ENCODE results near the gene NLRP3. TPM values are rescaled to one million over a fixed set of nuclear protein-coding genes. Genes with fewer than 3 reads are reported as not detected.
A peak's percentile ranks its signal among the peaks of the same experiment; 100 is the strongest.

Gene NLRP3
- total and polyA plus RNA-seq, 9 of the 15 experiments (the other 6 are each of a cell fraction or from before 2014, with no cell fraction given): not detected

DNA sequence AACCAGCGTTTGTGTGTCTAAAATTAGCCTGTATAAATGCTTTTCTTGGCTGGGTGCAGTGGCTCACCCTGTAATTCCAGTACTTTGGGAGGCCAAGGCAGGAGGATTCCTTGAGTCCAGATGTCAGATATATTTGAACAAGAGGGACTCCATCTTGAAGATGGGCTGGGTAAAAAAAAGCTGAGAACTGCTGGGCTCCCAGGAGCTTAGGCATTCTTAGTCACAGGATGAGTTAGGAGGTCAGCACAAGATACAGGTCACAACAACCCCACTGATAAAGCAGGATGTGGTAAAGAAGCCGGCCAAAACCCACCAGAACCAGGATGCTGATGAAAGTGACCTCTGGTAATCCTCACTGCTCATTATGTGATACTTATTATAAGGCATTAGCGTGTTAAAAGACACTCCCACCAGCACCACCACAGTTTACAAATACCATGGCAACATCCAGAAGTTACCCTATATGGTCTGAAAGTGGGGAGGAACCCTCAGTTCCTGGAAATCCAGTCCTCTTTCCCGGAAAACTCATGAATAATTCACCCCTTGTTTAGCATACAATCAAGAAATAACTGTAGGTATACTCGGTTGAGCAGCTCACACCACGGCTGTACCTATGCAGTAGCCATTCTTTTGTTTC, 48.1 kb upstream of the NLRP3 start (continued):
- TF ChIP-seq, protein P1, sequence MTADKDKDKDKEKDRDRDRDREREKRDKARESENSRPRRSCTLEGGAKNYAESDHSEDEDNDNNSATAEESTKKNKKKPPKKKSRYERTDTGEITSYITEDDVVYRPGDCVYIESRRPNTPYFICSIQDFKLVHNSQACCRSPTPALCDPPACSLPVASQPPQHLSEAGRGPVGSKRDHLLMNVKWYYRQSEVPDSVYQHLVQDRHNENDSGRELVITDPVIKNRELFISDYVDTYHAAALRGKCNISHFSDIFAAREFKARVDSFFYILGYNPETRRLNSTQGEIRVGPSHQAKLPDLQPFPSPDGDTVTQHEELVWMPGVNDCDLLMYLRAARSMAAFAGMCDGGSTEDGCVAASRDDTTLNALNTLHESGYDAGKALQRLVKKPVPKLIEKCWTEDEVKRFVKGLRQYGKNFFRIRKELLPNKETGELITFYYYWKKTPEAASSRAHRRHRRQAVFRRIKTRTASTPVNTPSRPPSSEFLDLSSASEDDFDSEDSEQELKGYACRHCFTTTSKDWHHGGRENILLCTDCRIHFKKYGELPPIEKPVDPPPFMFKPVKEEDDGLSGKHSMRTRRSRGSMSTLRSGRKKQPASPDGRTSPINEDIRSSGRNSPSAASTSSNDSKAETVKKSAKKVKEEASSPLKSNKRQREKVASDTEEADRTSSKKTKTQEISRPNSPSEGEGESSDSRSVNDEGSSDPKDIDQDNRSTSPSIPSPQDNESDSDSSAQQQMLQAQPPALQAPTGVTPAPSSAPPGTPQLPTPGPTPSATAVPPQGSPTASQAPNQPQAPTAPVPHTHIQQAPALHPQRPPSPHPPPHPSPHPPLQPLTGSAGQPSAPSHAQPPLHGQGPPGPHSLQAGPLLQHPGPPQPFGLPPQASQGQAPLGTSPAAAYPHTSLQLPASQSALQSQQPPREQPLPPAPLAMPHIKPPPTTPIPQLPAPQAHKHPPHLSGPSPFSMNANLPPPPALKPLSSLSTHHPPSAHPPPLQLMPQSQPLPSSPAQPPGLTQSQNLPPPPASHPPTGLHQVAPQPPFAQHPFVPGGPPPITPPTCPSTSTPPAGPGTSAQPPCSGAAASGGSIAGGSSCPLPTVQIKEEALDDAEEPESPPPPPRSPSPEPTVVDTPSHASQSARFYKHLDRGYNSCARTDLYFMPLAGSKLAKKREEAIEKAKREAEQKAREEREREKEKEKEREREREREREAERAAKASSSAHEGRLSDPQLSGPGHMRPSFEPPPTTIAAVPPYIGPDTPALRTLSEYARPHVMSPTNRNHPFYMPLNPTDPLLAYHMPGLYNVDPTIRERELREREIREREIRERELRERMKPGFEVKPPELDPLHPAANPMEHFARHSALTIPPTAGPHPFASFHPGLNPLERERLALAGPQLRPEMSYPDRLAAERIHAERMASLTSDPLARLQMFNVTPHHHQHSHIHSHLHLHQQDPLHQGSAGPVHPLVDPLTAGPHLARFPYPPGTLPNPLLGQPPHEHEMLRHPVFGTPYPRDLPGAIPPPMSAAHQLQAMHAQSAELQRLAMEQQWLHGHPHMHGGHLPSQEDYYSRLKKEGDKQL (CRISPR knock-in tag; IDR thresholded peaks at IDR 0.05; ENCODE audit: borderline replicate concordance): no peak
- TF ChIP-seq ZNF507 (tag; conservative IDR thresholded peaks at IDR 0.05): no peak
- TF ChIP-seq RFX1 (IDR thresholded peaks at IDR 0.05): peak; percentile 78
- TF ChIP-seq CREBBP (IDR thresholded peaks at IDR 0.05; ENCODE audit: low read depth, low read length): no peak
- no peak for TF ChIP-seq TAF9B (IDR thresholded peaks at IDR 0.05; ENCODE audit: partially characterized antibody)
- no peak for TF ChIP-seq BRD9 (IDR thresholded peaks at IDR 0.05; ENCODE audit: low read depth, partially characterized antibody)
- TF ChIP-seq, protein P2, sequence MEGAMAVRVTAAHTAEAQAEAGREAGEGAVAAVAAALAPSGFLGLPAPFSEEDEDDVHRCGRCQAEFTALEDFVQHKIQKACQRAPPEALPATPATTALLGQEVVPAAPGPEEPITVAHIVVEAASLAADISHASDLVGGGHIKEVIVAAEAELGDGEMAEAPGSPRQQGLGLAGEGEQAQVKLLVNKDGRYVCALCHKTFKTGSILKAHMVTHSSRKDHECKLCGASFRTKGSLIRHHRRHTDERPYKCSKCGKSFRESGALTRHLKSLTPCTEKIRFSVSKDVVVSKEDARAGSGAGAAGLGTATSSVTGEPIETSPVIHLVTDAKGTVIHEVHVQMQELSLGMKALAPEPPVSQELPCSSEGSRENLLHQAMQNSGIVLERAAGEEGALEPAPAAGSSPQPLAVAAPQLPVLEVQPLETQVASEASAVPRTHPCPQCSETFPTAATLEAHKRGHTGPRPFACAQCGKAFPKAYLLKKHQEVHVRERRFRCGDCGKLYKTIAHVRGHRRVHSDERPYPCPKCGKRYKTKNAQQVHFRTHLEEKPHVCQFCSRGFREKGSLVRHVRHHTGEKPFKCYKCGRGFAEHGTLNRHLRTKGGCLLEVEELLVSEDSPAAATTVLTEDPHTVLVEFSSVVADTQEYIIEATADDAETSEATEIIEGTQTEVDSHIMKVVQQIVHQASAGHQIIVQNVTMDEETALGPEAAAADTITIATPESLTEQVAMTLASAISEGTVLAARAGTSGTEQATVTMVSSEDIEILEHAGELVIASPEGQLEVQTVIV (CRISPR knock-in tag; IDR thresholded peaks at IDR 0.05; ENCODE audit: borderline replicate concordance): peak; percentile 89
- TF ChIP-seq MED1 (CRISPR knock-in tag; IDR thresholded peaks at IDR 0.05; ENCODE audit: borderline replicate concordance): no peak
- TF ChIP-seq HLTF (IDR thresholded peaks at IDR 0.05): no peak
- no peak for TF ChIP-seq POLR2G (IDR thresholded peaks at IDR 0.05; ENCODE audit: low read depth, low read length)
- peak; percentile 99 for TF ChIP-seq E2F3 (CRISPR knock-in tag; IDR thresholded peaks at IDR 0.05)
- TF ChIP-seq, protein P3, sequence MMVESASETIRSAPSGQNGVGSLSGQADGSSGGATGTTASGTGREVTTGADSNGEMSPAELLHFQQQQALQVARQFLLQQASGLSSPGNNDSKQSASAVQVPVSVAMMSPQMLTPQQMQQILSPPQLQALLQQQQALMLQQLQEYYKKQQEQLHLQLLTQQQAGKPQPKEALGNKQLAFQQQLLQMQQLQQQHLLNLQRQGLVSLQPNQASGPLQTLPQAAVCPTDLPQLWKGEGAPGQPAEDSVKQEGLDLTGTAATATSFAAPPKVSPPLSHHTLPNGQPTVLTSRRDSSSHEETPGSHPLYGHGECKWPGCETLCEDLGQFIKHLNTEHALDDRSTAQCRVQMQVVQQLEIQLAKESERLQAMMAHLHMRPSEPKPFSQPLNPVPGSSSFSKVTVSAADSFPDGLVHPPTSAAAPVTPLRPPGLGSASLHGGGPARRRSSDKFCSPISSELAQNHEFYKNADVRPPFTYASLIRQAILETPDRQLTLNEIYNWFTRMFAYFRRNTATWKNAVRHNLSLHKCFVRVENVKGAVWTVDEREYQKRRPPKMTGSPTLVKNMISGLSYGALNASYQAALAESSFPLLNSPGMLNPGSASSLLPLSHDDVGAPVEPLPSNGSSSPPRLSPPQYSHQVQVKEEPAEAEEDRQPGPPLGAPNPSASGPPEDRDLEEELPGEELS (CRISPR knock-in tag; IDR thresholded peaks at IDR 0.05; ENCODE audit: borderline replicate concordance): no peak
- TF ChIP-seq ZNF445 (CRISPR knock-in tag; IDR thresholded peaks at IDR 0.05; ENCODE audit: low read depth): peak; percentile 98
- peak; percentile 95 for TF ChIP-seq ESRRB (CRISPR knock-in tag; IDR thresholded peaks at IDR 0.05; ENCODE audit: borderline replicate concordance)
- TF ChIP-seq, protein P4, sequence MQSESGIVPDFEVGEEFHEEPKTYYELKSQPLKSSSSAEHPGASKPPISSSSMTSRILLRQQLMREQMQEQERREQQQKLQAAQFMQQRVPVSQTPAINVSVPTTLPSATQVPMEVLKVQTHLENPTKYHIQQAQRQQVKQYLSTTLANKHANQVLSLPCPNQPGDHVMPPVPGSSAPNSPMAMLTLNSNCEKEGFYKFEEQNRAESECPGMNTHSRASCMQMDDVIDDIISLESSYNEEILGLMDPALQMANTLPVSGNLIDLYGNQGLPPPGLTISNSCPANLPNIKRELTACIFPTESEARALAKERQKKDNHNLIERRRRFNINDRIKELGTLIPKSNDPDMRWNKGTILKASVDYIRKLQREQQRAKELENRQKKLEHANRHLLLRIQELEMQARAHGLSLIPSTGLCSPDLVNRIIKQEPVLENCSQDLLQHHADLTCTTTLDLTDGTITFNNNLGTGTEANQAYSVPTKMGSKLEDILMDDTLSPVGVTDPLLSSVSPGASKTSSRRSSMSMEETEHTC (IDR thresholded peaks at IDR 0.05): peak; percentile 65; the same call in 1 of the 2 replicates
- TF ChIP-seq PHF20 (IDR thresholded peaks at IDR 0.05; ENCODE audit: partially characterized antibody): no peak
- no peak for TF ChIP-seq ATF1 (CRISPR knock-in tag; IDR thresholded peaks at IDR 0.05)
- peak; percentile 57; the same call in 1 of the 2 replicates for TF ChIP-seq ATF1 (tag; IDR thresholded peaks at IDR 0.05)

All from K562 (cell line).